OCI-LY3 (cell line): Measurements from ENCODE around the gene SLC25A20.

Experiments used
- H2AFZ ChIP-seq: fragments of 200-600, 300-600 bp; shearing (Covaris generic); 2 replicates; pipeline ENCODE4 v1.6.0; 2014; ENCODE audit warnings: antibody characterized with exemption, low read depth, low read length
- H3K27ac ChIP-seq: fragments of 200-600, 300-600 bp; sonication (generic); 2 replicates; pipeline ENCODE4 v1.5.1; 2014; ENCODE audit warnings: mild to moderate bottlenecking, low read length, moderate library complexity, mixed read lengths
- H3K27me3 ChIP-seq: fragments of 200-600, 300-600 bp; sonication (generic); 2 replicates; pipeline ENCODE4 v1.6.1; 2014; ENCODE audit warnings: low read depth, low read length, mixed read lengths
- H3K36me3 ChIP-seq: fragments of 200-600, 300-600 bp; sonication (generic); replicated peaks from 2 replicates; pipeline ENCODE3; 2014; ENCODE audit warnings: low read depth, low read length, mixed read lengths
- H3K4me1 ChIP-seq: fragments of 300-600, 200-600 bp; sonication (generic); 2 replicates; pipeline ENCODE4 v1.6.1; 2014; ENCODE audit warnings: low read length, mixed read lengths
- H3K4me2 ChIP-seq: fragments of 200-600, 300-600 bp; sonication (generic); 2 replicates; pipeline ENCODE4 v1.6.1; 2014; ENCODE audit warnings: low read length, mixed read lengths
- H3K4me3 ChIP-seq: fragments of 300-600, 200-600 bp; sonication (generic); 2 replicates; pipeline ENCODE4 v1.5.1; 2014; ENCODE audit warnings: antibody characterized with exemption, mild to moderate bottlenecking, low read length, moderate library complexity
- H3K79me2 ChIP-seq: fragments of 300-600, 200-600 bp; shearing (Covaris generic); 2 replicates; pipeline ENCODE4 v1.6.1; 2014; ENCODE audit warnings: mild to moderate bottlenecking, low read length, mixed read lengths
- H3K9ac ChIP-seq: fragments of 300-600, 200-600 bp; shearing (Covaris generic); 2 replicates; pipeline ENCODE4 v1.6.0; 2014; ENCODE audit warnings: mild to moderate bottlenecking, low read length, moderate library complexity
- H3K9me3 ChIP-seq: fragments of 200-600, 300-600 bp; shearing (Covaris generic); 2 replicates; pipeline ENCODE4 v1.6.1; 2014; ENCODE audit warnings: low read length, mixed read lengths; ENCODE audit not compliant: insufficient read depth
- H4K20me1 ChIP-seq: fragments of 200-600, 300-600 bp; sonication (generic); 2 replicates; pipeline ENCODE4 v1.6.1; 2016; ENCODE audit warnings: low read length, mixed read lengths; ENCODE audit not compliant: insufficient read depth
- CTCF ChIP-seq: fragments of 200-600, 300-600 bp; sonication (generic); IDR thresholded peaks from 2 replicates; pipeline ENCODE4 v1.5.1; 2014; ENCODE audit warnings: antibody characterized with exemption, low read length, low read depth
- EZH2phosphoT487 ChIP-seq: fragments of 200-600 bp; shearing (Covaris generic); IDR thresholded peaks from 2 replicates; pipeline ENCODE4 v1.6.1; 2018; ENCODE audit warnings: antibody characterized with exemption, mixed run types, low read depth

SLC25A20 gene

GRCh38 chr3:48898383-48899234 is at the start of gene SLC25A20:
Gene SLC25A20, minus strand, starts transcription at chr3:48898882. Its CDS starts 88 bp downstream, at chr3:48898794.
- Histone ChIP-seq H3K4me2 (peak within 1 kb of the TSS; percentile 81), H3K27ac (peak within 1 kb of the TSS; percentile 43), H4K20me1 (no peaks in the 10 kb centered on the region), H3K79me2 (no peaks in the 10 kb centered on the region), H2AFZ (peak within 1 kb of the TSS; percentile 93), H3K27me3 (no peaks in the 10 kb centered on the region), H3K4me3 (peak within 1 kb of the TSS; percentile 90), H3K9ac (peak within 1 kb of the TSS; percentile 75), H3K9me3 (no peaks in the 10 kb centered on the region), H3K4me1 (peaks cover 16% of the 10 kb centered on the region), H3K36me3 (no peaks in the 10 kb centered on the region)
- TF ChIP-seq EZH2phosphoT487: no peak
- TF ChIP-seq CTCF: peak; percentile 29

- Histone ChIP-seq H3K4me3 (no peak overlapping the region), H3K9me3 (no peaks in the 10 kb centered on the region), H2AFZ (no peak overlapping the region), H3K36me3 (peaks cover 14% of the 10 kb centered on the region), H3K27me3 (no peaks in the 10 kb centered on the region), H3K27ac (peak overlapping the region; percentile 21), H3K79me2 (peaks cover 67% of the 10 kb centered on the region), H4K20me1 (peaks cover 5% of the 10 kb centered on the region; the same call in 1 of the 2 replicates), H3K4me2 (no peak overlapping the region), H3K9ac (no peak overlapping the region), H3K4me1 (peaks cover 11% of the 10 kb centered on the region; the same call in 1 of the 2 replicates)
- no peak for TF ChIP-seq EZH2phosphoT487
- TF ChIP-seq CTCF: no peak
Observed at GRCh38 chr3:48945891-48946549, 47.3 kb upstream of the SLC25A20 start.

- H2AFZ ChIP-seq: no peak overlapping the region
- no peak overlapping the region for H3K4me2 ChIP-seq
- no peak overlapping the region for H3K9ac ChIP-seq
- TF ChIP-seq CTCF: no peak
- no peak for TF ChIP-seq EZH2phosphoT487
- no peaks in the 10 kb centered on the region for H3K9me3 ChIP-seq
- H3K27me3 ChIP-seq: no peaks in the 10 kb centered on the region
- H4K20me1 ChIP-seq: peaks cover 5% of the 10 kb centered on the region; the same call in 1 of the 2 replicates
- peaks cover 14% of the 10 kb centered on the region for H3K36me3 ChIP-seq
- H3K4me3 ChIP-seq: no peak overlapping the region
- peaks cover 11% of the 10 kb centered on the region; the same call in 1 of the 2 replicates for H3K4me1 ChIP-seq
- peak overlapping the region; percentile 21 for H3K27ac ChIP-seq
- H3K79me2 ChIP-seq: peaks cover 64% of the 10 kb centered on the region
Observed at GRCh38 chr3:48945432-48945831, 46.8 kb upstream of the SLC25A20 start.

- Histone ChIP-seq H3K4me3 (no peak overlapping the region), H2AFZ (no peak overlapping the region), H3K9me3 (no peaks in the 10 kb centered on the region), H4K20me1 (peaks cover 21% of the 10 kb centered on the region), H3K4me1 (no peaks in the 10 kb centered on the region), H3K79me2 (peaks cover 68% of the 10 kb centered on the region), H3K36me3 (peaks cover 45% of the 10 kb centered on the region), H3K27ac (no peak overlapping the region), H3K27me3 (no peaks in the 10 kb centered on the region), H3K4me2 (no peak overlapping the region), H3K9ac (no peak overlapping the region)
- no peak for TF ChIP-seq CTCF
- TF ChIP-seq EZH2phosphoT487: no peak
Observed at GRCh38 chr3:48938689-48939088, 40.0 kb upstream of the SLC25A20 start.
